Measurements from ENCODE around the gene SERINC4. TPM values are rescaled to one million over a fixed set of nuclear protein-coding genes. Genes with fewer than 3 reads are reported as not detected.
"Not testable (repeated sequence)": the region's sequence is repeated elsewhere in the genome, so short reads cannot be mapped to it uniquely, and the experiment has no call there.

SERINC4 gene
- polyA plus RNA-seq (ENCODE audit: low read depth in 6 of 6): 1 to 10 TPM in 5 of 6 donors, under 1 TPM in 1; 0.52 to 3.0 (median 2.0) TPM

DNA sequence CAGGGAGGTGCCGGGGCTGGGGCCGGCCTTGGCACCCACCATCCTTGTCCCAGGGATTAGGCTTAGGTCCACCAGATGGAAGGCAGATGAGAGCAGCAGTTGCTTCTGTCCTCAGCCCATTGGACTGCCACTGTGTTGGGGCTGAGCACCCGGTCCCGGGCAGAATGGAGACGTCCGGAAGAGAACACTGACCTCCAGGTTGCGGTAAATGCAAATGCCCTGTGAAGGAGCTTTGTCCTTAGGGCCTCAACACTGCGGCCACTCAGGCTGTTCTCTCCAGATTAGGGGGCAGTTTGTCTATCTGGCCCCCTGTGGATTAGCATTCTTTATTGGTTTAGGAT lies at the start of gene SERINC4:
Gene SERINC4, minus strand, starts transcription at position 276 of the 341 bp plus-strand sequence. Its CDS starts 234 bp downstream, at position 42.
- H3K36me3 Mint-ChIP-seq: peaks cover 14 to 37% of the 10 kb centered on the region in 2 donors
- no peaks in the 10 kb centered on the region for H3K9me3 Mint-ChIP-seq
- ATAC-seq (ENCODE audit: low read depth in 2 of 2): no peak
- H3K4me3 Mint-ChIP-seq: peak within 1 kb of the TSS; percentile 95 to 100 (median 100)
- DNase-seq: no peak
- H3K4me1 Mint-ChIP-seq: peaks cover 44 to 58% (median 57%) of the 10 kb centered on the region in 3 donors
- H3K27ac Mint-ChIP-seq: peak within 1 kb of the TSS; percentile 93 to 100 (median 100)
- no peaks in the 10 kb centered on the region for H3K27me3 Mint-ChIP-seq

DNA sequence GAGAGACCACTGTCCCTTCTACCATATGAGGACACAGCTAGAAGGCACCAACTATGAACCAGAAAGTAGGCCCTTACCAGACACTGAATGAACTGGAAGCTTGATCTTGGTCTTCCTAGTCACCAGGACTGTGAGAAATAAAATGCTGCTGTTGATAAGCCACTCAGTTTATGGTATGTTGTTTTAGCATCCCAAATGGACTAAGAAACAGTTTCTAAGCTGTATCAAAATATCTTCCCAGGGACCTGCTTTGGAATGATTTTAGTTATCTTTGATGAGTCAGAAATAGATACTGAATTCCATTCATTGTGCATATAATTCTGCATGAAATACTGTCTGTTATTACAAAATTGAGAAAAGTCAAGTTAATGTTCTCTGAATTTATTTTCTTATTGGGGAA lies 45.4 kb upstream of the SERINC4 start:
- DNase-seq: no peak
- Mint-ChIP-seq H3K27me3 (no peaks in the 10 kb centered on the region), H3K9me3 (no peaks in the 10 kb centered on the region), H3K4me1 (peaks cover 0 to 7% (median 5%) of the 10 kb centered on the region in 3 donors), H3K4me3 (no peak overlapping the region), H3K36me3 (peaks cover 11 to 13% of the 10 kb centered on the region in 2 donors), H3K27ac (no peak overlapping the region)
- no peak for ATAC-seq (ENCODE audit: low read depth in 2 of 2)

DNA sequence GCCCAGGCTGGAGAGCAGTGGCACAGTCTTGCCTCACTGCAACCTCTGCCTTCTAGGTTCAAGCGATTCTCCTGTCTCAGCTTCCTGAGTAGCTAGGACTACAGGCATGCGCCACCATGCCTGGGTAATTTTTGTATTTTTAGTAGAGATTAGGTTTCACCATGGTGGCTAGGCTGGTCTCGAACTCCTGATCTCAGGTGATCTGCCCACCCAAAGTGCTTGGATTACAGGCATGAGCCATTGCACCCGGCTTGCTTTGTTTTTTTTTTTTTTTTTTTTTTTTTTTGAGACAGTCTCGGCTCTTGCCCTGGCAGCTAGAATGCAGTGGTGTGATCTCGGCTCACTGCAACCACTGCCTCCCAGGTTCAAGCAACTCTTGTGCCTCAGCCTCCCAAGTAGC lies 32.5 kb upstream of the SERINC4 start:
- H3K27me3 Mint-ChIP-seq; ATAC-seq (ENCODE audit: low read depth in 2 of 2); DNase-seq; H3K27ac Mint-ChIP-seq; H3K36me3 Mint-ChIP-seq; H3K9me3 Mint-ChIP-seq: not testable (repeated sequence)
- Mint-ChIP-seq H3K4me3 (peak overlapping the region in 1 of 8 donors; percentile 61), H3K4me1 (peaks cover 19 to 36% (median 22%) of the 10 kb centered on the region in 3 donors)

DNA sequence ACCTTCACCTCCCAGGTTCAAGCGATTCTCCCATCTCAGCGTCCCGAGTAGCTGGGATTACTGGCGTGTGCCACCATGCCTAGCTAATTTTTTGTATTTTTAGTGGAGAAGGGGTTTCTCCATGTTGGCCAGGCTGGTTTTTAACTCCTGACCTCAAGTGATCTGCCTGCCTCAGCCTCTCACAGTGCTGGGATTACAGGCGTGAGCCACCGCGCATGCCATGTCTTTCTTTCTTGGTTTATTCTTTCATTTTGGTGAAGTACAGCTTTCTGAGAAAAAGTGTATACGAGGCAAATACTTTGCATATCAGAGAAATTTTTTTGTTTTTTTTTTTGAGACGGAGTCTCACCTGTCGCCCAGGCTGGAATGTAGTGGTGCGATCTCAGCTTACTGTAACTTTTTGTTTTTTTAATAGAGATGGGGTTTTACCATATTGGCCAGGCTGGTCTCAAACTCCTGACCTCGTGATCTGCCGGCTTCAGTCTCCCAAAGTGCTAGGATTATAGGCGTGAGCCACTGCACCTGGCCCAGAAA lies 31.6 kb upstream of the SERINC4 start:
- not testable (repeated sequence) for H3K9me3 Mint-ChIP-seq; H3K27me3 Mint-ChIP-seq; ATAC-seq (ENCODE audit: low read depth in 2 of 2); DNase-seq; H3K36me3 Mint-ChIP-seq
- Mint-ChIP-seq H3K4me1 (peaks cover 25 to 44% (median 31%) of the 10 kb centered on the region in 3 donors), H3K27ac (peak overlapping the region in 2 of 6 donors; percentile 34 to 83), H3K4me3 (peak overlapping the region in 1 of 8 donors; percentile 57)

DNA sequence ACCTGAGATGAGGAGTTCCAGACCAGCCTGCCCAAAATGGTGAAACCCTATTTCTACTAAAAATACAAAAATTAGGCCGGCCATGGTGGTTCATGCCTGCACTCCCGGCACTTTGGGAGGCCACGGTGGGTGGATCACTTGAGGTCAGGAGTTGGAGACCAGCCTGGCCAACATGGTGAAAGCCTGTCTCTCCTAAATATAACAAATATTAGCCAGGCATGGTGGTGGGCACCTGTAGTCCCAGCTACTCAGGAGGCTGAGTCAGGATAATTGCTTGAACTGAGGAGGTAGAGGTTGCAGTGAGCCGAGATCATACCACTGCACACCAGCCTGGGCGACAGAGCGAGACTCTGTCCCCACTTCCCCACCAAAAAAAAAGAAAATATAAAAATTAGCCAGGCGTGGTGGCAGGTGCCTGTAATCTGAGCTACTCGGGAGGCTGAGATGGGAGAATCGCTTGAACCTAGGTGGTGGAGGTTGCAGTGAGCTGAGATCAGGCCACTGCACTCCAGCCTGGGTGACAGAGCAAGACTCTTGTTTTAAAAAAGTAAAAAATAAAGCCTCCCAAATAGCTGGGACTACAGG lies 30.8 kb upstream of the SERINC4 start:
- not testable (repeated sequence) for H3K27ac Mint-ChIP-seq; ATAC-seq (ENCODE audit: low read depth in 2 of 2); DNase-seq; H3K27me3 Mint-ChIP-seq; H3K36me3 Mint-ChIP-seq; H3K9me3 Mint-ChIP-seq
- Mint-ChIP-seq H3K4me3 (peak overlapping the region in 1 of 8 donors; percentile 6), H3K4me1 (peaks cover 25 to 50% (median 37%) of the 10 kb centered on the region in 3 donors)

DNA sequence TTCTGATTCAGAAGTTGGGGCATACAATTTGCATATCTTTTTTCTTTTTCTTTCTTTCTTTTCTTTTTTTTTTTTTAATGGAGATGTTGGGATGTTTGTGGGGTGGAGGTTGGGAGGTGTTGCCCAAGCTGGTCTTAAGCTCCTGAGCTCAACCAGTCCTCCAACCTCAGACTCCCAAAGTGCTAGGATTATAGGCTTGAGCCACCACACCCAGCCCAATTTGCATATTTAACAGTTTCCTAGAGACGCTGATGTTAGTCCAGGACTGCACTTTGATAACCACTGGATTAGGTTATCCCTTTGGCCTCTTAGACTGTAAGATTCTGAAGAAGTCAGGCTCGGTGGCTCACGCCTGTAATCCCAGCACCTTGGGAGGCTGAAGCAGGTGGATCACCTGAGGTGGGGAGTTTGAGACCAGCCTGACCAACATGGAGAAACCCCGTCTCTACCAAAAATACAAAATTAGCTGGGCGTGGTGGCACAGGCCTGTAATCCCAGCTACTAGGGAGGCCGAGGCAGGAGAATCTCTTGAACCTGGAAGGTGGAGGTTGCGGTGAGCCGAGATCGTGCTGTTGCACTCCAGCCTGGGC lies 30.0 kb upstream of the SERINC4 start:
- Mint-ChIP-seq H3K4me1 (peaks cover 25 to 51% (median 37%) of the 10 kb centered on the region in 3 donors), H3K27ac (peak overlapping the region in 2 of 6 donors; percentile 60 to 90), H3K4me3 (peak overlapping the region in 1 of 8 donors; percentile 74)
- not testable (repeated sequence) for DNase-seq; H3K27me3 Mint-ChIP-seq; H3K9me3 Mint-ChIP-seq; ATAC-seq (ENCODE audit: low read depth in 2 of 2); H3K36me3 Mint-ChIP-seq

DNA sequence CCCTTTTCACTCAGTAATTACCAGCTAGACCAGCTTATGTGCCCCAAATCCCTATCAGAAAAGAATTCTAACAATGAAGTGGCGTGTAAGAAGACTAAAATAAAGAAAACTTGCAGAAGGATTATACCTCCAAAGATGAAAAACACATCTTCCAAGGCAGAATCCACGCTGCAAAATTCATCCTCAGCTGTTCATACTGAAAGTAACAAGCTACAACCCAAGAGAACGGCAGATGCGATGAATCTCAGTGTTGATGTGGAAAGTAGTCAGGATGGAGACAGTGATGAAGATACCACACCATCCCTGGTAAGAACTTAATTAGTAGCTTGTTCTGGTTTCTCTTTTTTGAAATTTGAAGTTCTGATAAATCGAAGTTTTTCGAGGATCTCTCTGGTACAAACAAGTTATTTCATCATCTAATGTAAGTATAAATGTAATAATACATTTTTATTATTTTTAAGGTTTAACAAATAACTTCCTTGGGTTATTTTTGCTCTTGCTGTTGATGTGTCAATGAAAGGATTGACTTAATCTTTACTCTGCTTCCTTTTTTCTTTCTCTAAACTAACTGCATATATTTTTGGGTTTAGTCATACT lies 28.1 kb upstream of the SERINC4 start:
- peaks cover 33 to 66% (median 44%) of the 10 kb centered on the region in 3 donors for H3K4me1 Mint-ChIP-seq
- no peaks in the 10 kb centered on the region for H3K36me3 Mint-ChIP-seq
- peak overlapping the region; percentile 32 to 85 (median 72) for H3K27ac Mint-ChIP-seq
- DNase-seq (no peak), ATAC-seq (ENCODE audit: low read depth in 2 of 2) (no peak)
- no peaks in the 10 kb centered on the region for H3K9me3 Mint-ChIP-seq
- H3K27me3 Mint-ChIP-seq: no peaks in the 10 kb centered on the region
- peak overlapping the region in 7 of 8 donors; percentile 33 to 99 (median 89) for H3K4me3 Mint-ChIP-seq

DNA sequence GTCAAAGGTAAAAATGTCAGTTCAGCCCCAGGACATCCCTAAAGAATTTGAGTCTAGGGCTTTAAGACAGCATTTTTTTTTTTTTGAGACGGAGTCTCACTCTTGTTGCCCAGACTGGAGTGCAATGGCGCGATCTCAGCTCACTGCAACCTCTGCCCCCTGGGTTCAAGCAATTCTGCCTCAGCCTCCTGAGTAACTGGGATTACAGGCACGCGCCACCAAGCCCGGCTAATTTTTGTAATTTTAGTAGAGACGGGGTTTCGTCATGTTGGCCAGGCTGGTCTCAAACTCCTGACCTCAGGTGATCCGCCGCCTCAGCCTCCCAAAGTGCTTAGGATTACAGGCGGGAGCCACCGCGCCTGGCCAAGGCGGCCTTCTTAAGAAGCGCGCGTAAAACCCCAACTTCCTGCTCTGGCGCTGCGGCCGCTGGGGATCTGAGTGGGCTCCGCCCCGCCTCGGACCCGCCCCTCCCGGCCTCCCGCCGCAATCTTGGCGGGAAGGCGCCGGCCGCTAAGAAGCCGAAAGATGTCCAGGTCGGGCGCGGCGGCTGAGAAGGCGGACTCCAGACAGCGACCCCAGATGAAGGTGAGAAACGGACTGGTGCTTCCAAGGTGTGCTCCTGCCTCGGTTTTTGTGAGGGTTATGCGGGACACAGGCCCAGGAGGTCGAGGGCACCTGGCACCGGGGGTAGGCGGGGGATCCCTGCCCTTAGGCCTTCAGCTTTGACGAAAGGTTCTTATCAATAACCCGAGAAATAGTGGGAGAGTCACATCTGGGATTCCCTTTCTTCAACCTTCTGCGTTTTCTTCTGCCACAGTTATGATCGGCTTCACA lies 26.7 kb upstream of the SERINC4 start, which contains the start of gene WDR76:
Gene WDR76, plus strand, starts transcription at position 495 of the 834 bp plus-strand sequence. Its CDS starts 31 bp downstream, at position 526.
- ATAC-seq (ENCODE audit: low read depth in 2 of 2) (peak; percentile 70 to 72), DNase-seq (peak; percentile 63)
- no peaks in the 10 kb centered on the region for H3K27me3 Mint-ChIP-seq
- peak within 1 kb of the TSS; percentile 84 to 99 (median 91) for H3K4me3 Mint-ChIP-seq
- H3K4me1 Mint-ChIP-seq: peaks cover 32 to 73% (median 48%) of the 10 kb centered on the region in 3 donors
- H3K9me3 Mint-ChIP-seq: no peaks in the 10 kb centered on the region
- peak within 1 kb of the TSS; percentile 76 to 92 (median 89) for H3K27ac Mint-ChIP-seq
- no peaks in the 10 kb centered on the region for H3K36me3 Mint-ChIP-seq

DNA sequence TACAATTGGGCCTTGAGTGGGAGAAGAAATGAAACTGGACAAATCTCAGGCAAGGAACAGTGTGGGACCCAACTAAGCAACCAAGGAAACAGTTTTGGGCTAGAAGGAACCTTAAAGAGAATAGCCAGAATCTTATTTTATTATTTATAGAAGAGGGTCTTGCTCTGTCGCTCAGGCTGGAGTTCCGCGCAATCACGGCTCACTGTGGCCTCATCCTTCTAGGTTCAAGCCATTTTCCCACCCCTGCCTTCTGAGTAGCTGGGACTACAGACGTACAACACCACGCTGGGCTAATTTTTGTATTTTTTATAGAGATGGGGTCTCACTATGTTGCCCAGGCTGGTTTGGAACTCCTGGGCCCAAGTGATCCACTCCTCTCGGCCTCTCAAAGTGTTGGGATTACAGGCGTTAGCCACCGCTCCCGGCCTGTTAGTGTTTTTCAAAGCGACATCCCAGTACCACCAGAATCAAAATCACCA lies 26.0 kb upstream of the SERINC4 start:
- no peaks in the 10 kb centered on the region for H3K9me3 Mint-ChIP-seq

DNA sequence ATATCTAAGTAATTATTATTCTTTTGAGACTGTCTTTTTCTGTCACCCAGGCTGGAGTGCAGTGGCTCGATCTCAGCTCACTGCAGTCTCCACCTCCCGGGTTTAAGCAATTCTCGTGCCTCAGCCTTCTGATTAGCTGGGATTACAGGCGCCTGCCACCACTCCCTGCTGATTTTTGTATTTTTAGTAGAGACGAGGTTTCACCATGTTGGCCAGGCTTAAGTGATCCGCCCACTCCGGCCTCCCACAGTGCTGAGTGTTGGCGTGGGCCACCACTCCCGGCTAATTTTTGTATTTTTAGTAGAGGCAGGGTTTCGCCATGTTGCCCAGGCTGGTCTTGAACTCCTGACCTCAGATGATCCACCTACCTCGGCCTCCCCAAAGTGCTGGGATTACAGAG lies 25.3 kb upstream of the SERINC4 start:
- peak overlapping the region in 2 of 6 donors; percentile 44 to 85 for H3K27ac Mint-ChIP-seq
- not testable (repeated sequence) for H3K9me3 Mint-ChIP-seq; H3K27me3 Mint-ChIP-seq; H3K36me3 Mint-ChIP-seq; ATAC-seq (ENCODE audit: low read depth in 2 of 2); DNase-seq
- H3K4me3 Mint-ChIP-seq: peak overlapping the region in 7 of 8 donors; percentile 12 to 99 (median 98)
- H3K4me1 Mint-ChIP-seq: peaks cover 36 to 73% (median 54%) of the 10 kb centered on the region in 3 donors

More for the DNA sequence above, 26.0 kb upstream of the SERINC4 start:
- H3K27me3 Mint-ChIP-seq: no peaks in the 10 kb centered on the region
- ATAC-seq (ENCODE audit: low read depth in 2 of 2) (no peak), DNase-seq (no peak)
- peaks cover 36 to 75% (median 54%) of the 10 kb centered on the region in 3 donors for H3K4me1 Mint-ChIP-seq
- peak overlapping the region; percentile 59 to 92 (median 88) for H3K27ac Mint-ChIP-seq
- peak overlapping the region; percentile 84 to 99 (median 91) for H3K4me3 Mint-ChIP-seq
- H3K36me3 Mint-ChIP-seq: no peaks in the 10 kb centered on the region

DNA sequence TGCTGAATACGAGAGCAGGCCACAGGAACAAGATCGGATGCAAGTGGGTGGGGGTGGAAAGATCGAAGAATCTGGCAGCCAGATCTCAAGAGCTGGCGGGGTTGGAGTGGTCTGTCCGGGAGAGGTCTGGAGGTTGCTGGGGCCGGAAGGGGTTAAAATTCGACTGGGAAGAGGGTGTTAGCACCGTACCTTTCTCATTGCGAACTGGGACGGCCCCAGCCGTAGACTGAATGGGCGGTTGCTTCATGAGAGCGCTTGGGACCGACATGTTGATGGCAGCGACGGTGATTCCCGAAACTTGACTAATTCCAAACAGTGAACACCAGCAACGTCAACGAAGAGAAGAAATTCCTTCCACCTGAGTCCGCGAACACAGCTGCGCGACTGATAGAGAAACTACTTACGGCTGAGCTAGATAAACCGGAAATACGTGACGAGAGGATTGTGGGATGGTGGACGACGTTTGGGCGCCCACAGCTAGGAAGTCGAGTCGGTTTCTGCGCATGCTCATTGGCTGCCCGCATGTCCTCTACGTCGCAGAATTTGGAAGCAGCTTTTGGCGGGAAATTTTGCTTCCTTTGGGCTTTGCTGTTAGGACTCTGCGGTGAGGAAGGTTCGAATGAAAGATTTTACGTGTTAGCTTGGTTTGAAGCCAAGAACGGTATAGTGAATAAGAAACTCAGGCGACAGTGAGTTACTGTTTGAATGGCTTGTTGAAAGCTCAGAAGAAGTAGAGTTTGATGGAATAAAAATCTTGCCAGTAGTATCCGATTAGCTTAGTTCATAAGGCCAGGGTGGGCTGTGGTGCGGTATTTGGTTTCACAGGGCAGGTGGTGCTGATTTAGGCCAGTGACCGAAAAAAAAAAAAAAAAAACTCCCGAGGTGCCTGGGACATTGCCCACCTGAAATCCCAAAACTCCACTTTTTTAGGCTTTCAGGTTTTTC lies 24.6 kb upstream of the SERINC4 start, which contains the start of gene MFAP1:
Gene MFAP1, minus strand, starts transcription at position 389 of the 945 bp plus-strand sequence. Its CDS starts 121 bp downstream, at position 268.
- DNase-seq (peak; percentile 87), ATAC-seq (ENCODE audit: low read depth in 2 of 2) (peak; percentile 88 to 90)
- Mint-ChIP-seq H3K36me3 (no peaks in the 10 kb centered on the region), H3K4me1 (peaks cover 34 to 65% (median 48%) of the 10 kb centered on the region in 3 donors), H3K27me3 (no peaks in the 10 kb centered on the region), H3K4me3 (peak within 1 kb of the TSS; percentile 90 to 99 (median 98)), H3K27ac (peak within 1 kb of the TSS; percentile 96 to 100 (median 98)), H3K9me3 (no peaks in the 10 kb centered on the region)

DNA sequence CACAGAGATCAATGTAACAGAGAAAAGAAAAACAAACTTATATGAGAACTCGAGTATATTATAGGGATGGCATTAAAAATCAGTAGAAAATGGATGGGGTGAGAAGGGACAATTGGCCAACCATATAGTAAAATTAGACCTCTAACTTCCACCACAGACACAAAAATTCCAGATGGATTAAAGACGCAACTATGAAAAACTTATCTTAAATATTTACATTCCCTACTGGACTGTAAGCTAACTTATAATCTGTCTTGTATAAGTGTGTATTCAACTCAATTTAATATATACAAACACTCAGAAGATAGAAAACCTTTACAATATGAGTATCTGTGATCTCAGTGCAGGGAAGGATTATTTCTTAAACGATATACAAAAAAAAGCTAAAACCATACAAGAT lies 21.5 kb upstream of the SERINC4 start:
- Mint-ChIP-seq H3K4me1 (peaks cover 15 to 45% (median 26%) of the 10 kb centered on the region in 3 donors), H3K4me3 (peak overlapping the region in 4 of 8 donors; percentile 4 to 80 (median 50)), H3K27me3 (no peaks in the 10 kb centered on the region), H3K9me3 (no peaks in the 10 kb centered on the region), H3K36me3 (no peaks in the 10 kb centered on the region), H3K27ac (peak overlapping the region in 2 of 6 donors; percentile 42 to 78)
- DNase-seq: no peak
- ATAC-seq (ENCODE audit: low read depth in 2 of 2): no peak
